HEK293 (cell line): ENCODE results near the gene ZBTB47.

Experiments used
- CTCF ChIA-PET: fragments of 350-600 bp; formaldehyde crosslinking; extraction: SDS; loops from one replicate; lab custom pipeline; 2021; ENCODE audit warnings: antibody characterized with exemption; lab: Yijun Ruan, JAX
- POLR2A ChIA-PET: fragments of 300-600 bp; formaldehyde crosslinking; extraction: SDS; loops from one replicate; lab custom pipeline; 2020; ENCODE audit warnings: antibody characterized with exemption, inconsistent platforms; lab: Yijun Ruan, JAX
- H3K27ac ChIP-seq: fragments of 200-500 bp; sonication (Bioruptor generic); 2 replicates; pipeline ENCODE4 v1.5.1; 2014; ENCODE audit warnings: low read depth, low read length, control low read depth, inconsistent platforms; ENCODE audit errors: extremely low read depth
- H3K36me3 ChIP-seq, 2 experiments: fragments of 200-500 bp in 1 of 2; sonication (Bioruptor generic) in 1 of 2; 1 replicate in 1 of 2; 2 replicates in 1 of 2; pipeline ENCODE4 v1.5.1; 2014 to 2017; ENCODE audit warnings: inconsistent platforms in 2 of 2, low read length in 2 of 2; ENCODE audit not compliant: control insufficient read depth in 2 of 2, insufficient read depth in 1 of 2
- H3K4me1 ChIP-seq: fragments of 200-500 bp; sonication (Bioruptor generic); 2 replicates; pipeline ENCODE4 v1.5.1; 2014; ENCODE audit warnings: mild to moderate bottlenecking, low read length, inconsistent platforms; ENCODE audit not compliant: control insufficient read depth, insufficient read depth
- H3K4me3 ChIP-seq: 2 replicates; pipeline ENCODE4 v1.5.1; 2011; ENCODE audit warnings: low read depth, mild to moderate bottlenecking, control low read depth, low read length, moderate library complexity
- H3K9me3 ChIP-seq: fragments of 200-500 bp; sonication (Bioruptor generic); 2 replicates; pipeline ENCODE4 v1.5.1; 2014; ENCODE audit warnings: low read depth, low read length, inconsistent platforms; ENCODE audit not compliant: control insufficient read depth, insufficient read depth
- BCL11B ChIP-seq: fragments of 450-650 bp; formaldehyde crosslinking; IDR thresholded peaks from 2 replicates; pipeline ENCODE4 v1.5.1; 2016; ENCODE audit warnings: low read depth, missing biosample characterization, missing genetic modification characterization
- KLF17 ChIP-seq: fragments of 450-650 bp; formaldehyde crosslinking; IDR thresholded peaks from 2 replicates; pipeline ENCODE4 v1.5.1; 2016; ENCODE audit warnings: missing biosample characterization, missing genetic modification characterization
- PRDM10 ChIP-seq: fragments of 450-650 bp; formaldehyde crosslinking; IDR thresholded peaks from 2 replicates; pipeline ENCODE4 v1.5.1; 2016; ENCODE audit warnings: missing biosample characterization, missing genetic modification characterization
- REPIN1 ChIP-seq: fragments of 450-650 bp; formaldehyde crosslinking; IDR thresholded peaks from 2 replicates; pipeline ENCODE4 v1.5.1; 2017; ENCODE audit warnings: missing biosample characterization, missing genetic modification characterization, low read depth
- ZBTB48 ChIP-seq: fragments of 450-650 bp; formaldehyde crosslinking; IDR thresholded peaks from 2 replicates; pipeline ENCODE4 v1.5.1; 2016; ENCODE audit warnings: missing biosample characterization, missing genetic modification characterization
- ZFP37 ChIP-seq: fragments of 450-650 bp; formaldehyde crosslinking; IDR thresholded peaks from 2 replicates; pipeline ENCODE4 v1.5.1; 2016; ENCODE audit warnings: missing biosample characterization, missing genetic modification characterization
- ZNF133 ChIP-seq: fragments of 450-650 bp; formaldehyde crosslinking; IDR thresholded peaks from 2 replicates; pipeline ENCODE4 v1.5.1; 2016; ENCODE audit warnings: missing biosample characterization, missing genetic modification characterization
- ZNF175 ChIP-seq: fragments of 450-650 bp; formaldehyde crosslinking; IDR thresholded peaks from 2 replicates; pipeline ENCODE4 v1.5.1; 2016; ENCODE audit warnings: missing biosample characterization, missing genetic modification characterization
- ZNF302 ChIP-seq: fragments of 450-650 bp; formaldehyde crosslinking; IDR thresholded peaks from 2 replicates; pipeline ENCODE4 v1.5.1; 2016; ENCODE audit warnings: missing biosample characterization, missing genetic modification characterization, low read depth
- ZNF366 ChIP-seq: fragments of 450-650 bp; formaldehyde crosslinking; conservative IDR thresholded peaks from 2 replicates; pipeline ENCODE4 v1.5.1; 2016; ENCODE audit warnings: missing biosample characterization, missing genetic modification characterization
- ZNF37A ChIP-seq: fragments of 450-650 bp; IDR thresholded peaks from 2 replicates; pipeline ENCODE4 v1.5.1; 2018; ENCODE audit warnings: missing biosample characterization, missing genetic modification characterization
- ZNF433 ChIP-seq: fragments of 450-650 bp; formaldehyde crosslinking; IDR thresholded peaks from 2 replicates; pipeline ENCODE4 v1.5.1; 2016; ENCODE audit warnings: missing biosample characterization, missing genetic modification characterization, low read depth
- ZNF610 ChIP-seq: fragments of 450-650 bp; formaldehyde crosslinking; IDR thresholded peaks from 2 replicates; pipeline ENCODE4 v1.5.1; 2016; ENCODE audit warnings: missing biosample characterization, missing genetic modification characterization, borderline replicate concordance
- ZNF658 ChIP-seq: fragments of 450-650 bp; formaldehyde crosslinking; IDR thresholded peaks from 2 replicates; pipeline ENCODE4; 2016; ENCODE audit warnings: missing biosample characterization, missing genetic modification characterization
- ZNF660 ChIP-seq: fragments of 450-650 bp; IDR thresholded peaks from 2 replicates; pipeline ENCODE4 v1.5.1; 2018; ENCODE audit warnings: missing biosample characterization, mild to moderate bottlenecking, missing genetic modification characterization
- TF ChIP-seq, protein P1 (sequence below): fragments of 450-650 bp; formaldehyde crosslinking; IDR thresholded peaks from 2 replicates; pipeline ENCODE4 v1.5.1; 2016; ENCODE audit warnings: missing biosample characterization, missing genetic modification characterization
- TF ChIP-seq, protein P2 (sequence below): fragments of 450-650 bp; formaldehyde crosslinking; IDR thresholded peaks from 2 replicates; pipeline ENCODE4 v1.5.1; 2016; ENCODE audit warnings: missing biosample characterization, missing genetic modification characterization, low read depth

ZBTB47 gene

DNA sequence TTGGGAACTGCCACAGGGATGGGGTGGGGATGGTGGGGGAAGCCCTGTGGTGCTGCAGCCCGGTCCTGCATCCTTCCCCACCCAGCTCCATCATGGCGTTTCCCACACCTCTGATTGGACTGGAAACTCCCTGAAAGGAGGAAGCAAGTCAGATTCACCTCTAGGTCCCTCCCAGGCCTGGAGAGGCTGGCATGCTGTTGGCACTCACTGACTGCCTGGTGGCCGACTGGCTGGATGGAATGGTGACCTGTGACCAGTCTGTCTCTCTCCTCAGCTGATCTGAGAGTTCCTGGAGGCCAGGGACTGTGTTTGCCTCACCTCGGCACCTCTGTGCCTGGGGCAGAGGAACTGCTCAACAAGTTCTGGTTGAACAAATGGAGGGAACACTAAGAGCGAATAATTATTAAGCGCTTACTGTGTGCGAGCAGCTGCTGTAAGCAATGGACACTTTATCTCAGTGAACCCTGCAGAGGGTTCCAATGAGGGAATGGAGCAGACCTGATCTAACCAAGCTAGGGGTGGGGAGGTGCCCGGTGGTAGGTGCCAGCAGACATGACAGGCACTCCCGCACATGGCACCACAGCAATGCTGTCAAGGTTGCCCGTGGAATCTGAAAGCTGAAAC lies 52.6 kb downstream of the ZBTB47 start:
- no peak overlapping the region for H3K27ac ChIP-seq
- no peak overlapping the region for H3K4me3 ChIP-seq
- CTCF ChIA-PET, result no interaction called here
- POLR2A ChIA-PET, result no interaction called here
- TF ChIP-seq ZNF433 (no peak), KLF17 (no peak), ZBTB48 (no peak), ZNF660 (no peak), BCL11B (tag by site-specific recombination) (no peak), ZNF302 (tag by site-specific recombination) (no peak), ZFP37 (no peak), ZNF133 (tag by site-specific recombination) (no peak), ZNF37A (tag by site-specific recombination) (no peak), ZNF610 (tag by site-specific recombination) (no peak), ZNF658 (tag by site-specific recombination) (no peak), REPIN1 (no peak), ZNF366 (no peak)
- TF ChIP-seq, protein P1, sequence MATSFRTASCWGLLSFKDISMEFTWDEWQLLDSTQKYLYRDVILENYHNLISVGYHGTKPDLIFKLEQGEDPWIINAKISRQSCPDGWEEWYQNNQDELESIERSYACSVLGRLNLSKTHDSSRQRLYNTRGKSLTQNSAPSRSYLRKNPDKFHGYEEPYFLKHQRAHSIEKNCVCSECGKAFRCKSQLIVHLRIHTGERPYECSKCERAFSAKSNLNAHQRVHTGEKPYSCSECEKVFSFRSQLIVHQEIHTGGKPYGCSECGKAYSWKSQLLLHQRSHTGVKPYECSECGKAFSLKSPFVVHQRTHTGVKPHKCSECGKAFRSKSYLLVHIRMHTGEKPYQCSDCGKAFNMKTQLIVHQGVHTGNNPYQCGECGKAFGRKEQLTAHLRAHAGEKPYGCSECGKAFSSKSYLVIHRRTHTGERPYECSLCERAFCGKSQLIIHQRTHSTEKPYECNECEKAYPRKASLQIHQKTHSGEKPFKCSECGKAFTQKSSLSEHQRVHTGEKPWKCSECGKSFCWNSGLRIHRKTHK, result no peak
- TF ChIP-seq, protein P2, sequence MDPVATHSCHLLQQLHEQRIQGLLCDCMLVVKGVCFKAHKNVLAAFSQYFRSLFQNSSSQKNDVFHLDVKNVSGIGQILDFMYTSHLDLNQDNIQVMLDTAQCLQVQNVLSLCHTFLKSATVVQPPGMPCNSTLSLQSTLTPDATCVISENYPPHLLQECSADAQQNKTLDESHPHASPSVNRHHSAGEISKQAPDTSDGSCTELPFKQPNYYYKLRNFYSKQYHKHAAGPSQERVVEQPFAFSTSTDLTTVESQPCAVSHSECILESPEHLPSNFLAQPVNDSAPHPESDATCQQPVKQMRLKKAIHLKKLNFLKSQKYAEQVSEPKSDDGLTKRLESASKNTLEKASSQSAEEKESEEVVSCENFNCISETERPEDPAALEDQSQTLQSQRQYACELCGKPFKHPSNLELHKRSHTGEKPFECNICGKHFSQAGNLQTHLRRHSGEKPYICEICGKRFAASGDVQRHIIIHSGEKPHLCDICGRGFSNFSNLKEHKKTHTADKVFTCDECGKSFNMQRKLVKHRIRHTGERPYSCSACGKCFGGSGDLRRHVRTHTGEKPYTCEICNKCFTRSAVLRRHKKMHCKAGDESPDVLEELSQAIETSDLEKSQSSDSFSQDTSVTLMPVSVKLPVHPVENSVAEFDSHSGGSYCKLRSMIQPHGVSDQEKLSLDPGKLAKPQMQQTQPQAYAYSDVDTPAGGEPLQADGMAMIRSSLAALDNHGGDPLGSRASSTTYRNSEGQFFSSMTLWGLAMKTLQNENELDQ, result no peak
- H3K4me1 ChIP-seq, result no peaks in the 10 kb centered on the region
- H3K9me3 ChIP-seq, result no peaks in the 10 kb centered on the region
- no peaks in the 10 kb centered on the region for H3K36me3 ChIP-seq

DNA sequence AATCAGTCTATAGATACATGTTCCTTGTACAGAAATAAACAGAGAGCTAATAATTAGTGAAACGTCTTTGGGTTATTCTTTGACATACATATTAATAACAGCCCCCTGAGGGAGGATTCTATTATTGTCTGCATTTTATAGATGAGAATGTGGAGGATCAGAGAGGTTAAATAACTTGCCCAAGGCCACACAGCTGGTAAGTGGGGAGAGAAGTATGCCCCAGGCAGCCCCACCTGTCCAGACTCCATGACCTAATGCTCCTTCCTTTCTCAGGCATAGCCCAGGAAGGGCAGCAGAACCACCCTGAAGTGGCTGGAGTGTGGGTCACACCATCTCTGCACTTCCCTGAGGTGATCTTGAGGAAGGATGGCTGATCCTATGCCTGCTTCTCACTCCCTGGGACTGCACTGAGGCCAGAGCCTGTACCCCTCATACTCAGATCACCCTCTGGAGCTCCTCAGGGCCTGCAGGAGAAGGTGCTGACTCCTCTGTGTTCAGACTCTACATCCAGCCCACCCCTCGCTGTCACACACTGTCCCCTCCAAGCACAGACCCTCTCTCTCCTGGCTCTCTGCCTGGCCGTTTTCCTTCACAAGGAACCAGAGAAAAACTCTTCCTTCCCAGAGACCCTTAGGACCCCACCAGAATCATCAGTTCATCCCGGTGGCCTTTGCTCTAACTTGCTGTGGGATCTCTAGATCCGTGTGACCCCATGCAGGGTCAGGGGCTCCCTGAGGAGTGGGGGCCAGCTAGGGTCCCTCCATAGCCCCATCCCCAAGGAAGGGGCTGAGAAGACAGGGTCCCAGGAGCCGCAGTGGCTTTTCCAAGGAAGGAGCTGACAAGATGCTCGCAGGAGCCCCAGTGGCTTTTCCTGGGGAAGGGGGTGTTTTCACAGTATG lies 53.5 kb downstream of the ZBTB47 start:
- Histone ChIP-seq H3K9me3 (no peaks in the 10 kb centered on the region), H3K27ac (no peak overlapping the region), H3K4me3 (no peak overlapping the region), H3K36me3 (no peaks in the 10 kb centered on the region), H3K4me1 (no peaks in the 10 kb centered on the region)
- CTCF ChIA-PET, result no interaction called here
- no peak for TF ChIP-seq ZNF175
- peak; percentile 82 for TF ChIP-seq PRDM10 (tag by site-specific recombination)
- POLR2A ChIA-PET, result no interaction called here
